ENCODE measurements around the gene EBF4.

The EBF4 gene

GRCh38 chr20:2692036-2692885 lies at the start of gene EBF4:
Gene EBF4 (plus strand): TSS chr20:2692780. CDS start chr20:2693646, 866 bp downstream.
- DNase-seq (ENCODE audit: low read depth), result no peak

- DNase-seq (ENCODE audit: low read depth), result no peak
These were observed 48.9 kb upstream of the EBF4 start for GRCh38 chr20:2643708-2644107.

- peak; percentile 85 for DNase-seq (ENCODE audit: low read depth)
These were observed 40.5 kb upstream of the EBF4 start, which contains the start of gene NOP56 for GRCh38 chr20:2651772-2652723. Gene NOP56 (plus strand): TSS chr20:2652632. CDS start chr20:2652661, 29 bp downstream.

- no peak for DNase-seq (ENCODE audit: low read depth)
These were observed 39.6 kb upstream of the EBF4 start for GRCh38 chr20:2652724-2653555.

- DNase-seq (ENCODE audit: low read depth), result no peak
These were observed 38.8 kb upstream of the EBF4 start for GRCh38 chr20:2653556-2654383.

- DNase-seq (ENCODE audit: low read depth), result no peak
These were observed 38.2 kb upstream of the EBF4 start for GRCh38 chr20:2654384-2654822.

- no peak for DNase-seq (ENCODE audit: low read depth)
These were observed 37.7 kb upstream of the EBF4 start for GRCh38 chr20:2654831-2655230.

- DNase-seq (ENCODE audit: low read depth), result no peak
These were observed 37.1 kb upstream of the EBF4 start for GRCh38 chr20:2655331-2656116.

GRCh38 chr20:2656471-2657117 lies 36.0 kb upstream of the EBF4 start:
- no peak for DNase-seq (ENCODE audit: low read depth)

- DNase-seq (ENCODE audit: low read depth), result no peak
These were observed 35.3 kb upstream of the EBF4 start for GRCh38 chr20:2657241-2657640.

- no peak for DNase-seq (ENCODE audit: low read depth)
These were observed 34.9 kb upstream of the EBF4 start for GRCh38 chr20:2657674-2658073.

GRCh38 chr20:2658414-2659354 lies 33.9 kb upstream of the EBF4 start:
- DNase-seq (ENCODE audit: low read depth), result no peak

- DNase-seq (ENCODE audit: low read depth), result no peak
These were observed 33.0 kb upstream of the EBF4 start for GRCh38 chr20:2659547-2659946.

- DNase-seq (ENCODE audit: low read depth), result no peak
These were observed 29.2 kb upstream of the EBF4 start for GRCh38 chr20:2663364-2663886.

- peak; percentile 86 for DNase-seq (ENCODE audit: low read depth)
These were observed 28.5 kb upstream of the EBF4 start, which contains the start of gene IDH3B for GRCh38 chr20:2663887-2664719. Gene IDH3B (minus strand): TSS chr20:2664216. CDS start chr20:2664188, 28 bp downstream.

GRCh38 chr20:2671977-2672376 lies 20.6 kb upstream of the EBF4 start:
- DNase-seq (ENCODE audit: low read depth), result no peak

- no peak for DNase-seq (ENCODE audit: low read depth)
These were observed 20.1 kb upstream of the EBF4 start for GRCh38 chr20:2672446-2672845.
